H54 (cell line): ENCODE data around the gene CORO6.
"Not testable (repeated sequence)": the region's sequence is repeated elsewhere in the genome, so short reads cannot be mapped to it uniquely, and the experiment has no call there.

Experiments used
- DNase-seq: peaks from one replicate; pipeline ENCODE4 v3.0.0; 2011; ENCODE audit warnings: low spot score, mixed read lengths; ENCODE audit not compliant: insufficient read length
- FAIRE-seq: peaks from 3 replicates; lab custom pipeline; 2011; peaks lifted over from hg19 to GRCh38; lab: Jason Lieb, UNC
- POLR2A ChIP-seq: IDR thresholded peaks from 2 replicates; pipeline ENCODE4 v1.6.1; 2011; ENCODE audit warnings: low read depth, mild to moderate bottlenecking, low read length

The CORO6 gene

GRCh38 chr17:29622337-29623282, at the start of gene CORO6:
TSS of gene CORO6 (minus strand) at chr17:29622912. CDS start at chr17:29621421, 1,491 bp downstream.
- peak; percentile 37; the same call in 1 of the 2 replicates for TF ChIP-seq POLR2A
- no peak for FAIRE-seq
- DNase-seq, result no peak

- FAIRE-seq (no peak), DNase-seq (no peak)
- TF ChIP-seq POLR2A, result no peak
These were observed 48.9 kb upstream of the CORO6 start for GRCh38 chr17:29671661-29672060.

GRCh38 chr17:29669266-29669665, 46.6 kb upstream of the CORO6 start:
- no peak for TF ChIP-seq POLR2A
- DNase-seq (no peak), FAIRE-seq (no peak)

GRCh38 chr17:29667969-29668368, 45.3 kb upstream of the CORO6 start:
- DNase-seq, result no peak
- FAIRE-seq, result no peak
- TF ChIP-seq POLR2A, result no peak

GRCh38 chr17:29665481-29665810, 42.7 kb upstream of the CORO6 start:
- no peak for FAIRE-seq
- no peak for TF ChIP-seq POLR2A
- DNase-seq, result no peak

- DNase-seq (peak; percentile 23), FAIRE-seq (no peak)
- TF ChIP-seq POLR2A, result no peak
These were observed 42.2 kb upstream of the CORO6 start for GRCh38 chr17:29664743-29665480.

- FAIRE-seq, result no peak
- TF ChIP-seq POLR2A, result no peak
- no peak for DNase-seq
These were observed 40.4 kb upstream of the CORO6 start for GRCh38 chr17:29663155-29663554.

GRCh38 chr17:29661213-29661612, 38.5 kb upstream of the CORO6 start:
- FAIRE-seq (no peak), DNase-seq (no peak)
- no peak for TF ChIP-seq POLR2A

GRCh38 chr17:29659155-29659554, 36.4 kb upstream of the CORO6 start:
- FAIRE-seq, result no peak

GRCh38 chr17:29655323-29655722, 32.6 kb upstream of the CORO6 start:
- DNase-seq, result no peak
- no peak for TF ChIP-seq POLR2A
- no peak for FAIRE-seq

More at GRCh38 chr17:29659155-29659554, 36.4 kb upstream of the CORO6 start:
- no peak for DNase-seq
- TF ChIP-seq POLR2A, result no peak

- TF ChIP-seq POLR2A, result no peak
- DNase-seq, result no peak
- no peak for FAIRE-seq
These were observed 31.4 kb upstream of the CORO6 start for GRCh38 chr17:29653995-29654714.

GRCh38 chr17:29652976-29653375, 30.3 kb upstream of the CORO6 start:
- FAIRE-seq (no peak), DNase-seq (no peak)
- TF ChIP-seq POLR2A, result no peak

- DNase-seq, FAIRE-seq: not testable (repeated sequence)
These were observed 29.2 kb upstream of the CORO6 start for GRCh38 chr17:29651913-29652312.

- FAIRE-seq (no peak), DNase-seq (no peak)
- no peak for TF ChIP-seq POLR2A
These were observed 27.7 kb upstream of the CORO6 start for GRCh38 chr17:29650396-29650795.
